ENCODE results near the gene RTN4IP1. TPM values are rescaled to one million over a fixed set of nuclear protein-coding genes. Genes with fewer than 3 reads are reported as not detected.
"Not testable (repeated sequence)": the region's sequence is repeated elsewhere in the genome, so short reads cannot be mapped to it uniquely, and the experiment has no call there.

RTN4IP1 gene
- polyA plus RNA-seq, 4 donors, result 9.3 to 11.1 (median 10.3) TPM

GRCh38 chr6:106549521-106549920, 79.8 kb downstream of the RTN4IP1 start:
- DNase-seq (ENCODE audit: low read depth in 4 of 4, low spot score in 3 of 4), result no peak

GRCh38 chr6:106548926-106549455, 80.3 kb downstream of the RTN4IP1 start:
- DNase-seq (ENCODE audit: low read depth in 4 of 4, low spot score in 3 of 4), result not testable (repeated sequence)

- no peak for DNase-seq (ENCODE audit: low read depth in 4 of 4, low spot score in 3 of 4)
These were observed 81.5 kb downstream of the RTN4IP1 start for GRCh38 chr6:106547601-106548453.

- DNase-seq (ENCODE audit: low read depth in 4 of 4, low spot score in 3 of 4), result no peak
These were observed 82.4 kb downstream of the RTN4IP1 start for GRCh38 chr6:106546691-106547414.

GRCh38 chr6:106546261-106546690, 83.0 kb downstream of the RTN4IP1 start:
- no peak for DNase-seq (ENCODE audit: low read depth in 4 of 4, low spot score in 3 of 4)

- DNase-seq (ENCODE audit: low read depth in 4 of 4, low spot score in 3 of 4), result no peak
These were observed 88.4 kb downstream of the RTN4IP1 start for GRCh38 chr6:106540907-106541306.

GRCh38 chr6:106540432-106540831, 88.9 kb downstream of the RTN4IP1 start:
- no peak for DNase-seq (ENCODE audit: low read depth in 4 of 4, low spot score in 3 of 4)

GRCh38 chr6:106539936-106540335, 89.4 kb downstream of the RTN4IP1 start:
- no peak for DNase-seq (ENCODE audit: low read depth in 4 of 4, low spot score in 3 of 4)

- DNase-seq (ENCODE audit: low read depth in 4 of 4, low spot score in 3 of 4), result no peak
These were observed 91.2 kb downstream of the RTN4IP1 start for GRCh38 chr6:106538145-106538544.

- DNase-seq (ENCODE audit: low read depth in 4 of 4, low spot score in 3 of 4), result no peak
These were observed 91.6 kb downstream of the RTN4IP1 start for GRCh38 chr6:106537662-106538061.

GRCh38 chr6:106536851-106537250, 92.4 kb downstream of the RTN4IP1 start:
- no peak for DNase-seq (ENCODE audit: low read depth in 4 of 4, low spot score in 3 of 4)

- no peak for DNase-seq (ENCODE audit: low read depth in 4 of 4, low spot score in 3 of 4)
These were observed 92.9 kb downstream of the RTN4IP1 start for GRCh38 chr6:106536357-106536756.

- no peak for DNase-seq (ENCODE audit: low read depth in 4 of 4, low spot score in 3 of 4)
These were observed 94.3 kb downstream of the RTN4IP1 start for GRCh38 chr6:106535012-106535411.

GRCh38 chr6:106534564-106534982, 94.7 kb downstream of the RTN4IP1 start:
- no peak for DNase-seq (ENCODE audit: low read depth in 4 of 4, low spot score in 3 of 4)

- no peak for DNase-seq (ENCODE audit: low read depth in 4 of 4, low spot score in 3 of 4)
These were observed 95.3 kb downstream of the RTN4IP1 start for GRCh38 chr6:106534004-106534403.

- no peak for DNase-seq (ENCODE audit: low read depth in 4 of 4, low spot score in 3 of 4)
These were observed 96.2 kb downstream of the RTN4IP1 start for GRCh38 chr6:106533054-106533453.

- DNase-seq (ENCODE audit: low read depth in 4 of 4, low spot score in 3 of 4), result no peak
These were observed 98.8 kb downstream of the RTN4IP1 start for GRCh38 chr6:106530502-106530901.

GRCh38 chr6:106530026-106530425, 99.3 kb downstream of the RTN4IP1 start:
- DNase-seq (ENCODE audit: low read depth in 4 of 4, low spot score in 3 of 4), result no peak

- DNase-seq (ENCODE audit: low read depth in 4 of 4, low spot score in 3 of 4), result no peak
These were observed 99.9 kb downstream of the RTN4IP1 start for GRCh38 chr6:106529438-106529837.

- no peak for DNase-seq (ENCODE audit: low read depth in 4 of 4, low spot score in 3 of 4)
These were observed 100.8 kb downstream of the RTN4IP1 start for GRCh38 chr6:106528521-106528920.

GRCh38 chr6:106527979-106528378, 101.3 kb downstream of the RTN4IP1 start:
- no peak for DNase-seq (ENCODE audit: low read depth in 4 of 4, low spot score in 3 of 4)

All from right renal pelvis (tissue), 4 donors.